Muscle layer of colon (tissue), 2 donors: ENCODE results near the gene FBXL12.
"Not testable (repeated sequence)": the region's sequence is repeated elsewhere in the genome, so short reads cannot be mapped to it uniquely, and the experiment has no call there.

ENCODE experiments used
- H3K27ac ChIP-seq: one replicate; pipeline ENCODE4 v1.7.0; 2013; ENCODE audit warnings: low read depth, mild to moderate bottlenecking, low read length, moderate library complexity
- H3K27me3 ChIP-seq, 2 donors: one replicate each; pipeline ENCODE4 v1.7.0; 2013; ENCODE audit warnings: low read length in 2 of 2, mild to moderate bottlenecking in 2 of 2; ENCODE audit not compliant: insufficient read depth in 2 of 2, control insufficient read depth in 1 of 2
- H3K36me3 ChIP-seq: one replicate; pipeline ENCODE4 v1.7.0; 2013; ENCODE audit warnings: mild to moderate bottlenecking, low read length; ENCODE audit not compliant: insufficient read depth
- H3K4me1 ChIP-seq: one replicate; pipeline ENCODE4 v1.7.0; 2013; ENCODE audit warnings: mild to moderate bottlenecking, low read length; ENCODE audit not compliant: insufficient read depth
- H3K4me3 ChIP-seq, 2 donors: one replicate each; pipeline ENCODE4 v1.7.0; 2013; ENCODE audit warnings: low read length in 2 of 2, low read depth in 1 of 2, mild to moderate bottlenecking in 1 of 2, moderate library complexity in 1 of 2
- H3K9ac ChIP-seq: one replicate; pipeline ENCODE4 v1.7.0; 2013; ENCODE audit warnings: low read length
- H3K9me3 ChIP-seq: one replicate; pipeline ENCODE4 v1.7.0; 2013; ENCODE audit warnings: mild to moderate bottlenecking, low read length
- donor health status: abdominal sarcoma.
- donor health status: Adenocarcinoma of cecum.

FBXL12 gene

DNA sequence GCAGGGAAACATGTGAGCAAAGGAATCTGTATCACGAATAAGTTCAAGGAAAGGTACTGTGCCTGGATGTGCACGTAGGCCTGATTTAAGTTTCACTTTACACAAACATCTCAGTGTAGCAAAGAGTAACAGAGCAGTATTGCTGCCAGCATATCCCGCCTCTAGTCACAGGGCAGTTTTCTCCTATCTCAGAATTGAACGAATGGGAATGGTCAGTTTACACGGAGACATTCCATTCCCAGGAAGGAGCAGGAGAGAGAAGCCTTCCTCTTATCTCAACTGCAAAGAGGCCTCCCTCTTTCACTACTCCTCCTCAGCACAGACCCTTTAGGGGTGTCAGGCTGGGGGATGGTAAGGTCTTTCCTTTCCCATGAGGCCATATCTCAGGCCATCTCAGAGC, 29.3 kb downstream of the FBXL12 start:
- H3K27me3 ChIP-seq, H3K9ac ChIP-seq, H3K27ac ChIP-seq, H3K4me1 ChIP-seq, H3K36me3 ChIP-seq, H3K4me3 ChIP-seq, H3K9me3 ChIP-seq: not testable (repeated sequence)

DNA sequence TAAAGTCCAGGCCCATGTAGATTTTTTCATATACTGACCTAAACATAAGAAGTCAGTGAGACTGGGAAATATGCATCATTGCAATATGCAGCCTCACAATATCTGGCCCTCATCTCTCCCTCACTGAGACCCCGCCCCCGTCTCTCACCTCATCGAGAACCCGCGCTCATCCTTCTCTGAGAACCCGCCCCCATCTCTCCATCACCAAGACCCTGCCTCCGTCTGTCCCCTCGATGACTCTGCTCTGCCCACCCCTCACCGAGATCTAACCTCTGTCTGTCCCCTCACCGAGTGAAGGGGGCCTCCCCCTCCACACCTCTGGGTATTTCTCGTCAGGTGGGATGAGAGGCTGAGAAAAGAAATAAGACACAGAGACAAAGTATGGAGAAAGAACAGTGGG, 29.8 kb downstream of the FBXL12 start:
- Histone ChIP-seq H3K27ac (no peak overlapping the region), H3K27me3 (no peaks in the 10 kb centered on the region), H3K4me3 (no peak overlapping the region), H3K9me3 (no peaks in the 10 kb centered on the region), H3K36me3 (no peaks in the 10 kb centered on the region), H3K4me1 (no peaks in the 10 kb centered on the region), H3K9ac (no peak overlapping the region)

- not testable (repeated sequence) for H3K4me3 ChIP-seq, H3K27ac ChIP-seq, H3K27me3 ChIP-seq, H3K4me1 ChIP-seq, H3K9ac ChIP-seq, H3K9me3 ChIP-seq, H3K36me3 ChIP-seq
Measured at GRCh38 chr19:9788604-9789003, 30.3 kb downstream of the FBXL12 start.

DNA sequence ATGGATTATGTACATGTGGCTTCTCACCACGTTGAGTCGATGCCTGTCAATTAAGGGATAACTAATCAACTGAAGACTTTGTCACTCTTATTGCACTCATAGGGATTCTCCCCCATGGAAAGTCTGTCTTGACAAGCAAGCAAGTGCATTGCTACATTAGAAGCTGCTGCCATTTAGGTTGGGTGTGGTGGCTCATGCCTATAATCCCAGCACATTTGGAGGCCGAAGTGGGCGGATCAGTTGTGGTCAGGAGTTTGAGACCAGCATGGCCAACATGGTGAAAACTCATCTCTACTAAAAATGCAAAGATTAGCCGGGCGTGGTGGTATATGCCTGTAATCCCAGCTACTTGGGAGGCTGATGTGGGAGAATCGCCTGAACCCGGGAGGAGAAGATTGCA, 32.1 kb downstream of the FBXL12 start:
- no peaks in the 10 kb centered on the region for H3K27me3 ChIP-seq
- no peaks in the 10 kb centered on the region for H3K4me1 ChIP-seq
- H3K27ac ChIP-seq, result peak overlapping the region; percentile 100
- H3K4me3 ChIP-seq, result no peak overlapping the region
- H3K9ac ChIP-seq, result no peak overlapping the region
- no peaks in the 10 kb centered on the region for H3K36me3 ChIP-seq
- H3K9me3 ChIP-seq, result no peaks in the 10 kb centered on the region

GRCh38 chr19:9786342-9786741, 32.5 kb downstream of the FBXL12 start:
- Histone ChIP-seq H3K9ac (no peak overlapping the region), H3K4me1 (no peaks in the 10 kb centered on the region), H3K4me3 (peak overlapping the region in 1 of 2 donors; percentile 72), H3K9me3 (no peaks in the 10 kb centered on the region), H3K27me3 (no peaks in the 10 kb centered on the region), H3K36me3 (no peaks in the 10 kb centered on the region), H3K27ac (peak overlapping the region; percentile 100)

DNA sequence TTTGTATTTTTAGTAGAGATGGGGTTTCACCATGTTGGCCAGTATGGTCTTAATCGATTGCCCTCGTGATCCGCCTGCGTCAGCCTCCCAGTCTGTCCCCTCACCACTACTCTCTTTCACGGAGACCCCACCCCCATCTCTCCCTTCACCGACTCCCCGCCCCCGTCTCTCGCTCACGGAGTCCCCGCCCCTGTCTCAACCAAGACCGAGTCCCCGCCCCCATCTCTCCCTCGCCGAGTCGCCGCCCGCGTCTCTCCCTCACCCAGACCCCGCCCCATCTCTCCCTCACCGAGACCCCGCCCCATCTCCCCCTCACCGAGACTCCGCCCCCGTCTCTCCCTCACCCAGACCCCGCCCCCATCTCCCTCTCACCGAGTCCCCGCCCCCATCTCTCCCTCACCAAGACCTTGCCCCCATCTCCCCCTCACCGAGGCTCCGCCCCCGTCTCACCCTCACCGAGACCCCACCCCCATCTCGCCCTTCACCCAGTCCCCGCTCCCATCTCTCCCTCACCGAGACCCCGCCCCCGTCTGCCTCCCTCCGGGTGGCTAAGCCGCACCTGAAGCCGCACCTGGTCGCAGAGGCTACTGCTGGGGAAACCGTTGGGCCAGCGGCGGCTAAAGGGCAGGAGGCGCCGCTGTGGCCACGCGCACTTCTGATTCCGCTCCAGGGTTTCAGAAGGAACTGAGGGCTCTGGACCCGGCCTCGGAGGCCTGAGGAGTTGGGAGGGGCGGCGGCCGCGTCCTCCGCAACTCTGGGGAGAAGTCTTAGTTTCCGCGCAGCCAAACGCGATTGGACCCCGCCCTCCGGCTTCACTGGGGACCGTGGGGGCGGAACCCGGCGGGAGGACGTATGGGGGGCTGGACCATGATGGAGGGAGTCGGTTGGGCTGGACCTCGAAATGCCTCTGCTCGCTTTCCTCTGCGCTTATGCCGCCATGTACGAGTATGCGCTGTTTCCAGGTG, 33.2 kb downstream of the FBXL12 start:
- Histone ChIP-seq H3K27me3 (no peaks in the 10 kb centered on the region), H3K9ac (peak overlapping the region; percentile 25)

GRCh38 chr19:9784163-9784496, 34.7 kb downstream of the FBXL12 start:
- not testable (repeated sequence) for H3K9me3 ChIP-seq, H3K9ac ChIP-seq, H3K4me1 ChIP-seq, H3K27ac ChIP-seq, H3K4me3 ChIP-seq, H3K27me3 ChIP-seq, H3K36me3 ChIP-seq

More for the DNA sequence above, 33.2 kb downstream of the FBXL12 start:
- Histone ChIP-seq H3K9me3 (no peaks in the 10 kb centered on the region), H3K36me3 (no peaks in the 10 kb centered on the region), H3K27ac (peak overlapping the region; percentile 100), H3K4me1 (no peaks in the 10 kb centered on the region), H3K4me3 (peak overlapping the region; percentile 72 to 93)

DNA sequence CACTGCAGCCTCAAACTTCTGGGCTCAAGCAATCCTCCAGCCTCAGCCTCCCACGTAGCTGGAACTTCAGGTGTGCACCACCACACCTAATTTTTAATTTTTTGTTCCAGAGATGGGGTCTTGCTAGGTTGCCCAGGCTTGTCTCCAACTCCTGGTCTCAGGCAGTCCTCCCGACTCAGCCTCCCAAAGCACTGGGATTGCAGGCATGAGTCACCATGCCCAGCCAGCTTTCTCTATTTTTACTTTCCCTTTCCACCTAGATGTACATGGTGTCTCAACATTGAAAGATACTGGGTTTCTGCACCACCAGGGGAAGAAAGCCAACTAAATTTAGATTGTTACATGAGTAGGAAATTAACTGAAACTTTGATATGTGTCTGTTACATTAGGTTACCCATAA, 36.5 kb downstream of the FBXL12 start:
- Histone ChIP-seq H3K27me3 (no peaks in the 10 kb centered on the region), H3K9ac (no peak overlapping the region), H3K9me3 (no peaks in the 10 kb centered on the region), H3K27ac (no peak overlapping the region), H3K4me3 (no peak overlapping the region), H3K36me3 (no peaks in the 10 kb centered on the region), H3K4me1 (no peaks in the 10 kb centered on the region)

DNA sequence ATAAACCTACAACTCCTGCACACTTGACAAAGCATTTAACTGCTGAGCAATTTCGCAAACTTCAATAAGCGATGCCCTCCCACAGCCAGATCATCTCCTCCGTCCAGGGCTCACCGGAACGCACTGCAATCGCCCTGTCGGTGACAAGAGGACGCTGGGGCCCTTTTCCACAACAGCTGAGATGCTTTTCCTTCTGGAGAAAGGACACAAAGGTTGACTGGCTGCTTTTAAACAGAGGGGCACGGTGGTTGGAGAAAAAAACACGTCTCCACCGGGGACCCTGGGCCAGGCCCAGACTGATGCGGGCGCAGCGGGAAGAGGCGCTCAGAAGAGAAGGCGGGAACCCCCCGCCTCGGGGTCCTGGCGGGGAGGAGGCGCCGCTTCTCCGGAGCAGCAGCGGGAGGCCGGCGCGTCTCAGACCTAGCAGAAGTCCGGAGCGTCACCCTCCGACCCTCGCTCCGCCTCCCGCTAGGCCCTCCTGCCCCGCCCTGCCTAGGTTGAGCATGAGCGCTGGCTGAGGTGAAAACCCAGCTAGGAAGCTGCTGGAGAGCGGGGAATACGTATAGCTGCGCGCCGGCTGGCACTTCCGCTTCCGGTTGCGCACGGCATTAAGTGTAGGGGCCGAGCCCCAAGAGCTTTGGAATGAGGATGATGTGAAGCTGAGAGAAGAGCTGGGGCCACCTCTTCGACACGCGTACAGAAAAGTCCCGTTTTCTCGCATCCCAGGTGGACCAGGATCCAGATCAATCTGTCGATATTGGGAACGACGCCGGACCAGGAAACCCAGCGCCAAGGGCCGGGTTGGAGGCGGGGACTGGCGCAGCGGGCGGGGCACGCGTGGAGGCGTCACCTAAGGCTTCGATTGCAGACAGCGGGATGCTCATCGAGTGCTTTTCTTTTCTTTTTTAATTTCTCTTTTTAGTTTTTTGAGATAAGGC, 50.4 kb downstream of the FBXL12 start, which contains the start of gene ZNF846:
ZNF846 (minus strand) TSS at position 564 of the 938 bp plus-strand sequence. CDS start 3,788 bp downstream, outside the sequence.
- peak within 1 kb of the TSS; percentile 88 for H3K9ac ChIP-seq
- H3K27me3 ChIP-seq, result no peaks in the 10 kb centered on the region
- no peaks in the 10 kb centered on the region for H3K36me3 ChIP-seq
- H3K9me3 ChIP-seq, result no peaks in the 10 kb centered on the region
- H3K4me3 ChIP-seq, result peak within 1 kb of the TSS; percentile 50 to 89
- H3K4me1 ChIP-seq, result peaks cover 10% of the 10 kb centered on the region
- peak within 1 kb of the TSS; percentile 97 for H3K27ac ChIP-seq
